Measurements from ENCODE around the gene ATP2C2.

ATP2C2 gene

DNA sequence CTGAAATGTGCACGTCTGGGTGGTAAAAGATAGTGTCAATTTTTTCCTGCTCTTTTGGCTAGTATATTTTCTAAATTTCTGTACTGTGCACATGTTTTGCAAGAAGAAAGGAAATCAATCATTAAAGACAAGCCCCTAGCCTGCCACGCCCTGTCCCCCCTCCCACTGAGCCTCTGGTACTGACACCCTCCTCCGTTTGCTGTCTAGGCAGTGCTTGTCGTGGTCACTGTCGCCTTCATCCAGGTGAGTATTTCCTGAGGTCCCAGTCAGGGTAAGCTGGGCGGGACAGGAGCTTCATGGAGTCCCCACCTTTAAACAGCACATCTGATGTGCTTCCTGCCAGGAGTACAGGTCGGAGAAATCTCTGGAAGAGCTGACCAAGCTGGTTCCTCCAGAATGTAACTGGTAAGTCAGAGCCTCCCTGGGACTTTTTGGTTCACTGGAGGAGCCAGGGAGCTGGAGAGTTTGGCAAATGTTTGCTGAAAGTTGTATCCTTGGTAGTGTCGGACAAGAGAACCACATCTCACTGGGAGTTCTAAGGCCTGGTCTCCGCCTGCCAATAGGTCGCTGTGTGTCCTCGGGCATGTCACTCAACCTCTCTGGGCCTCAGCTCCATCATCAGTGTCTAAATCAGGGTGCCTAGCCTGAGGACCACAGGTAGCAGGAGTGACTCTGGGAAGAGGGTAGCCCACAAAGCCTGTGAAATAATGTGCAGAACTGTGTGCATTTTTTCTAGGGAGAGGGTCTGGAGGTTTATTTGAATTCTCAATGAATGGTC lies 42.2 kb downstream of the ATP2C2 start:
- TF ChIP-seq GATA3 (IDR thresholded peaks at IDR 0.05; ENCODE audit: low read depth, low read length) (no peak), GATA2 (IDR thresholded peaks at IDR 0.05; ENCODE audit: low read depth, low read length) (no peak)

- TF ChIP-seq GATA3 (IDR thresholded peaks at IDR 0.05; ENCODE audit: low read depth, low read length) (no peak), GATA2 (IDR thresholded peaks at IDR 0.05; ENCODE audit: low read depth, low read length) (no peak)
Observed at GRCh38 chr16:84411768-84412167, 43.4 kb downstream of the ATP2C2 start.

GRCh38 chr16:84412262-84412661 lies 43.9 kb downstream of the ATP2C2 start:
- no peak for TF ChIP-seq GATA2 (IDR thresholded peaks at IDR 0.05; ENCODE audit: low read depth, low read length)
- TF ChIP-seq GATA3 (IDR thresholded peaks at IDR 0.05; ENCODE audit: low read depth, low read length) = no peak

DNA sequence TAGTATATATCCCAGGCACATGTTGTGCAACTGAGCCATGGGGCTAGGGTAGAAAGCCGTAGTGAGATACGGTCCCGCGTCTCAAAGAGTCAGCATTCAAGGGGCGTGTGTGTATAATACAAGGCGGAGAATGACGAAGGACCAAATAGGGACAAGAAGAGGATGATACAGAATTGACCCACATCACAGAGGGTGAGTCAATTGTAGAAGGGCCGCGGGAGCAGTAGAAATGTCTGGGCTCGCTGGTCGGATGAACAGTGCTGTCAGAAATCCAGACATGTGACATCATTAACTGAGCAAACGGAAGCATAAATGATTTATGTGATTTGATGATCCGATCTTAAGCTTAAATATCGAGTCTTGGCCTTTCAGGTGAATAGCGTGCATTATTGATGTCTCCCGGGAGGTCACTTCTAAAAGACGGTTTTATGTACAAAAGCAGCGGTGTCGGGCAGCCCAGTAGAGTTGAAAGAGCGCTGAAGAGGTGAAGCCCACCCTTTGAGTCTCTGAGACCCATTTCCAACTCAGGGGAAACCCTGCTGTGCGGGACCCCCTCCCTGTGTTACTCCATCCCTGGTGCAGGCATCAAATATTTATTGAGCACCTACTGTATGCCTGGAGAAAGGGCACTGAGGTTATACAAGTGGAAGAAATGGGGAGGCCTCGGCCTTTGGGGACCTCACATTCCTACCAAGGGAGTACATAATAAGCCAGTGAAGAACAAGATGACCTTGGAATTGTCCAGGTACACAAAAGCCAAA lies 45.1 kb downstream of the ATP2C2 start:
- TF ChIP-seq GATA2 (IDR thresholded peaks at IDR 0.05; ENCODE audit: low read depth, low read length) = no peak
- no peak for TF ChIP-seq GATA3 (IDR thresholded peaks at IDR 0.05; ENCODE audit: low read depth, low read length)

GRCh38 chr16:84414789-84415326 lies 46.5 kb downstream of the ATP2C2 start:
- TF ChIP-seq GATA3 (IDR thresholded peaks at IDR 0.05; ENCODE audit: low read depth, low read length) = no peak
- no peak for TF ChIP-seq GATA2 (IDR thresholded peaks at IDR 0.05; ENCODE audit: low read depth, low read length)

DNA sequence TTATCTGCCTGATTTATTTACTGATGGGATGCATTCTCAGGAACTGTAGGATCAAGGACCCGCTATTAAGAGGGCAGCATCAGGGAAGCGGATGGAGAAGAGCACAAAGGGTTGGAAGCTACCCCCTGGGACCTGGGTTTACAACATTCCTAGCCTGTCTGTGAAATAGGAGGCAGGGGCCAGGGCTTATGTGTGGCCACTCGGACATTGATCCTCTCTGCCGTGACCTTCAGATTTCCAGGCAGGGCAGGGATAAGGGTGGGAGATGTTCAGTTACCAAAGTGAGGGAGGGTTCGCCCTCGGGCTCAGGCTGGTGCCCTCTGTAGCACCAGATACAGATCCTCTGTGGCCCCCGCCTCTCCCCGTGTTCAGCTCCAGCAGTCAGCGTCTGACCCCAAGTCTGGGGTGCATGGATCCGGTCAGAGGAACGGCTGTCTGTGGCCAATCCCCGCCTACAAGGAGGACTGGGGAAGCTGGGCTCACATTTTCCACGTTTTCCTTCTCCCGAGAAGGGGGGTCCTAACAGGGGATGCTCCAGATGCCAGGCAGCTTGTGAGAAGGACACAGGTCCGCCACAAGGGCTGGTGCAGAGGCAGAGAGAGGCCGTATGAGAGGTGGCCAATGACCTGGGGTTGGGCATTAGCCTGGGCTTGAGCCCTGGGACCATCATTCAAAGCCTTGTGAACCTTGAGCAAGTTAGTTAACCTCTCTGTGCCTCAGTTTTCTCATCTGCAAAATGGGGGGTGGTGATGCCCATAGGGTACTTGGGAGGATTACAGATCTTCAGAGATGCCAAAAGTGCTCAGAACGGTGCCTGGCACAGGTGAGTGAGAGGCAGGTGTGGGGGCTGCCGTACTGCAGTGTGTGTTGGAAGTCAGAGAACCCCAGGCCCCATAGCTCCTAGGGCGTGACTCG lies 48.3 kb downstream of the ATP2C2 start:
- TF ChIP-seq GATA3 (IDR thresholded peaks at IDR 0.05; ENCODE audit: low read depth, low read length) (no peak), GATA2 (IDR thresholded peaks at IDR 0.05; ENCODE audit: low read depth, low read length) (no peak)

GRCh38 chr16:84418056-84418849 lies 49.9 kb downstream of the ATP2C2 start:
- TF ChIP-seq GATA3 (IDR thresholded peaks at IDR 0.05; ENCODE audit: low read depth, low read length) (no peak), GATA2 (IDR thresholded peaks at IDR 0.05; ENCODE audit: low read depth, low read length) (no peak)

DNA sequence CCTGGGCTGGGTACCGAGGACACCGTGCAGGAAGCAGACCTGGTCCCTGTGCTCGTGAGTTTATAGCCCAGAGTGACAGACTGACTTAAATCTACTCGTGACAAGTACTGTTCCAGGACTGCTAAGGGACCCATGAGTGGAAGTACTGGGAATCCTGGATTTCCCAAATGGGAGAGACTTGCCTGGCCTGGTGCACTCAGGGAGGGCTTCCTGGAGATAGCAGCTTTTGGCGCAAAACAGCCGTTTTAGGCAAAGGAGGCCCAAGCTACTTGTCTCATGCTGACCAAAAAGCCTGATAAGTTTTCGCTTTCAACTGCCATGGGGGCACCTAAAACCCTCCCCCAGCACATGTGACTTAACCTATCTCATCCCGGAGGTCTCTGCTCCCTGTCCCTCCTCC lies 51.4 kb downstream of the ATP2C2 start:
- no peak for TF ChIP-seq GATA2 (IDR thresholded peaks at IDR 0.05; ENCODE audit: low read depth, low read length)
- no peak for TF ChIP-seq GATA3 (IDR thresholded peaks at IDR 0.05; ENCODE audit: low read depth, low read length)

GRCh38 chr16:84421081-84421937 lies 53.0 kb downstream of the ATP2C2 start:
- TF ChIP-seq GATA2 (IDR thresholded peaks at IDR 0.05; ENCODE audit: low read depth, low read length) (no peak), GATA3 (IDR thresholded peaks at IDR 0.05; ENCODE audit: low read depth, low read length) (no peak)

GRCh38 chr16:84421938-84422220 lies 53.5 kb downstream of the ATP2C2 start:
- no peak for TF ChIP-seq GATA3 (IDR thresholded peaks at IDR 0.05; ENCODE audit: low read depth, low read length)
- TF ChIP-seq GATA2 (IDR thresholded peaks at IDR 0.05; ENCODE audit: low read depth, low read length) = no peak

GRCh38 chr16:84423416-84423837 lies 55.1 kb downstream of the ATP2C2 start:
- no peak for TF ChIP-seq GATA3 (IDR thresholded peaks at IDR 0.05; ENCODE audit: low read depth, low read length)
- TF ChIP-seq GATA2 (IDR thresholded peaks at IDR 0.05; ENCODE audit: low read depth, low read length) = no peak

DNA sequence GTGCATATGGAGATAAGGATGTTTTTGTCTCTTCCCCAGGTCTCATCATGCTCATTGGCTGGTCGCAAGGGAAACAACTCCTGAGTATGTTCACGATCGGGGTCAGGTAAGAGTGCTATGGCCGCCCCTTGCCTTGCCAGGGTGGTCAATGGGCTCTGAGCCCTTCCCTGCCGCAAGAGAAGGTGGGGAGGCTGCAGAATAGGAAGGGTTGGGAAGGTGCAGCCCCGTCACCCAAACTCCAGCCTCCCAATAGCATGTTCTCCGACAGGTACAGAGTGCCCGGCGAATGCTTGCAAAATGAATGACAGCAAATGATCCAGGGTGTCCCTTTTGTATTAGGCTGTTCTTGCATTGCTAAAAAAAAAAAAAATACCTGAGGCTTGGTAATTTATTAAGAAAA lies 57.4 kb downstream of the ATP2C2 start:
- no peak for TF ChIP-seq GATA2 (IDR thresholded peaks at IDR 0.05; ENCODE audit: low read depth, low read length)
